Measurements from ENCODE around the gene CSHL1. TPM values are rescaled to one million over a fixed set of nuclear protein-coding genes. Genes with fewer than 3 reads are reported as not detected.
"Not testable (repeated sequence)": the region's sequence is repeated elsewhere in the genome, so short reads cannot be mapped to it uniquely, and the experiment has no call there.

Gene CSHL1
- total and polyA plus RNA-seq, 9 of the 15 experiments (the other 6 are each of a cell fraction or from before 2014, with no cell fraction given), result not detected

DNA sequence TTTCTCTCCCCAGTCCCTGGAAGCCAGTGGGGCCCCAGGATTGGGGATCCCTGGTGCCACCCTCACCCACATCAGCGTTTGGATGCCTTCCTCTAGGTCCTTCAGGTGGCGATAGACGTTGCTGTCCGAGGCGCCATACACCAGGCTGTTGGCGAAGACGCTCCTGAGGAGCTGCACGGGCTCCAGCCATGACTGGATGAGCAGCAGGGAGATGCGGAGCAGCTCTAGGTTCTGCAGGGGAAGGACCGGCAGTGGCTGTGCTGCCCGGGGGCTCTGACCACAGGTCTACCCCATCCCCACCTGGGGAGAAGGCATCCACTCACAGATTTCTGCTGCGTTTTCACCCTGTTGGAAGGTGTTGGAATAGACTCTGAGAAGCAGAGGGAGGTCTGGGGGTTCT, 30.4 kb downstream of the CSHL1 start (continued):
- TF ChIP-seq HDAC6 (IDR thresholded peaks at IDR 0.05; ENCODE audit: low read depth, low read length) (no peak), BRF1 (IDR thresholded peaks at IDR 0.05; ENCODE audit: borderline replicate concordance, extremely low read depth, insufficient read length) (no peak), ZFP30 (CRISPR knock-in tag; IDR thresholded peaks at IDR 0.05; ENCODE audit: borderline replicate concordance) (no peak), NCOR1 (IDR thresholded peaks at IDR 0.05) (no peak), ZNF76 (CRISPR knock-in tag; IDR thresholded peaks at IDR 0.05; ENCODE audit: borderline replicate concordance) (no peak), ZNF436 (CRISPR knock-in tag; IDR thresholded peaks at IDR 0.05) (no peak), GTF2E2 (tag; IDR thresholded peaks at IDR 0.05) (no peak), MAFF (IDR thresholded peaks at IDR 0.05; ENCODE audit: low read length) (no peak)
- TF ChIP-seq, protein P1, sequence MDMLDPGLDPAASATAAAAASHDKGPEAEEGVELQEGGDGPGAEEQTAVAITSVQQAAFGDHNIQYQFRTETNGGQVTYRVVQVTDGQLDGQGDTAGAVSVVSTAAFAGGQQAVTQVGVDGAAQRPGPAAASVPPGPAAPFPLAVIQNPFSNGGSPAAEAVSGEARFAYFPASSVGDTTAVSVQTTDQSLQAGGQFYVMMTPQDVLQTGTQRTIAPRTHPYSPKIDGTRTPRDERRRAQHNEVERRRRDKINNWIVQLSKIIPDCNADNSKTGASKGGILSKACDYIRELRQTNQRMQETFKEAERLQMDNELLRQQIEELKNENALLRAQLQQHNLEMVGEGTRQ (CRISPR knock-in tag; IDR thresholded peaks at IDR 0.05), result no peak
- TF ChIP-seq, protein P2, sequence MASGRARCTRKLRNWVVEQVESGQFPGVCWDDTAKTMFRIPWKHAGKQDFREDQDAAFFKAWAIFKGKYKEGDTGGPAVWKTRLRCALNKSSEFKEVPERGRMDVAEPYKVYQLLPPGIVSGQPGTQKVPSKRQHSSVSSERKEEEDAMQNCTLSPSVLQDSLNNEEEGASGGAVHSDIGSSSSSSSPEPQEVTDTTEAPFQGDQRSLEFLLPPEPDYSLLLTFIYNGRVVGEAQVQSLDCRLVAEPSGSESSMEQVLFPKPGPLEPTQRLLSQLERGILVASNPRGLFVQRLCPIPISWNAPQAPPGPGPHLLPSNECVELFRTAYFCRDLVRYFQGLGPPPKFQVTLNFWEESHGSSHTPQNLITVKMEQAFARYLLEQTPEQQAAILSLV (tag; IDR thresholded peaks at IDR 0.05), result no peak
- TF ChIP-seq, protein P3, sequence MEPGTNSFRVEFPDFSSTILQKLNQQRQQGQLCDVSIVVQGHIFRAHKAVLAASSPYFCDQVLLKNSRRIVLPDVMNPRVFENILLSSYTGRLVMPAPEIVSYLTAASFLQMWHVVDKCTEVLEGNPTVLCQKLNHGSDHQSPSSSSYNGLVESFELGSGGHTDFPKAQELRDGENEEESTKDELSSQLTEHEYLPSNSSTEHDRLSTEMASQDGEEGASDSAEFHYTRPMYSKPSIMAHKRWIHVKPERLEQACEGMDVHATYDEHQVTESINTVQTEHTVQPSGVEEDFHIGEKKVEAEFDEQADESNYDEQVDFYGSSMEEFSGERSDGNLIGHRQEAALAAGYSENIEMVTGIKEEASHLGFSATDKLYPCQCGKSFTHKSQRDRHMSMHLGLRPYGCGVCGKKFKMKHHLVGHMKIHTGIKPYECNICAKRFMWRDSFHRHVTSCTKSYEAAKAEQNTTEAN (CRISPR knock-in tag; IDR thresholded peaks at IDR 0.05), result no peak
- TF ChIP-seq, protein P4, sequence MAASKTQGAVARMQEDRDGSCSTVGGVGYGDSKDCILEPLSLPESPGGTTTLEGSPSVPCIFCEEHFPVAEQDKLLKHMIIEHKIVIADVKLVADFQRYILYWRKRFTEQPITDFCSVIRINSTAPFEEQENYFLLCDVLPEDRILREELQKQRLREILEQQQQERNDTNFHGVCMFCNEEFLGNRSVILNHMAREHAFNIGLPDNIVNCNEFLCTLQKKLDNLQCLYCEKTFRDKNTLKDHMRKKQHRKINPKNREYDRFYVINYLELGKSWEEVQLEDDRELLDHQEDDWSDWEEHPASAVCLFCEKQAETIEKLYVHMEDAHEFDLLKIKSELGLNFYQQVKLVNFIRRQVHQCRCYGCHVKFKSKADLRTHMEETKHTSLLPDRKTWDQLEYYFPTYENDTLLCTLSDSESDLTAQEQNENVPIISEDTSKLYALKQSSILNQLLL (CRISPR knock-in tag; IDR thresholded peaks at IDR 0.05; ENCODE audit: borderline replicate concordance), result no peak

DNA sequence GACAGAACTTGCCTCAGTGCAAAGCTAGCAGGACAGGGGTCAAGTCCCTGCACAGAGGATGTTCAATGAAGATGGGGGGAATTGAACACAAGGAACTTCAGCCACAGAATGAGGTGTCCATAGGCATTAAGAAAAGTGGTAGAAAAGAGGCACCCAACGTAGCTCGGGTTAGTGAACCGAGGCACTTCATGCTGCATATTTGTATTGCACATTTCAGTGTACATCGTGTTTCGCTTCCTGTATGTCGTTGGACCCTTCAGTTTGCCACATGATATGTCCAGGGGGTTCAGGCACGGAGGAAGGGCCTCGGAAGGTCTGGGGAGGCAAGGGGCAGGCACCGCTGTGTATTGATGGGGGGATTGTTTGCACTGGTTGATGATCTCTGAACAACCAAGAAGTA, 32.6 kb downstream of the CSHL1 start:
- H2AFZ ChIP-seq (ENCODE audit: low read depth, low read length); H3K4me3 ChIP-seq; H3K9me1 ChIP-seq (ENCODE audit: control insufficient read depth, insufficient read depth, low read length); H3K36me3 ChIP-seq (ENCODE audit: control insufficient read depth, insufficient read depth, low read length); H3K4me2 ChIP-seq (ENCODE audit: insufficient read depth, low read length); CTCF ChIA-PET (ENCODE audit: low intra/inter-chr PET ratio); DNase-seq (ENCODE audit: extremely low read depth in 1 of 4, low spot score in 3 of 4); FAIRE-seq; H3K79me2 ChIP-seq (ENCODE audit: control insufficient read depth, insufficient read depth, low read length); H3K9me3 ChIP-seq (replicated peaks; ENCODE audit: control insufficient read depth, insufficient read depth, low read depth, low read length); intact Hi-C loops (cut with micrococcal nuclease); BruUV-seq (replicated peaks); H3K27ac ChIP-seq (ENCODE audit: extremely low read depth, low read depth, low read length); in situ Hi-C loops (cut with MboI); H4K20me1 ChIP-seq (replicated peaks; ENCODE audit: control insufficient read depth, insufficient read depth, low read length); H3K9ac ChIP-seq (ENCODE audit: insufficient read depth in 1 of 2, low read depth in 2 of 2, low read length in 2 of 2); H3K4me1 ChIP-seq (replicated peaks in 1 of 2; ENCODE audit: control insufficient read depth in 2 of 2, insufficient read depth in 2 of 2, low read length in 2 of 2); ATAC-seq: not testable (repeated sequence)
- peaks cover 5 to 35% of the 10 kb centered on the region in 2 experiments; a peak in 3 of 5 replicates for H3K27me3 ChIP-seq (ENCODE audit: control insufficient read depth in 2 of 2, insufficient read depth in 2 of 2, low read length in 2 of 2)
- POLR2A ChIA-PET, result interaction anchor here (1.2 kb wide), 1 partner anchor 17 kb away, joined by 3 read pairs; no protein-coding TSS in a partner anchor
- 5% methylated on average over 9 of the region's 9 CpGs for WGBS (ENCODE audit: insufficient coverage, low coverage, missing lambda C conversion rate)

All from K562 (cell line).